Ascending aorta (tissue), 2 donors: Measurements from ENCODE around the gene IDUA. TPM values are rescaled to one million over a fixed set of nuclear protein-coding genes. Genes with fewer than 3 reads are reported as not detected.

Experiments used
- DNase-seq, 2 donors: peaks; one replicate each; pipeline ENCODE4 v3.0.0-alpha.2; 2019; ENCODE audit warnings: low spot score in 2 of 2
- H3K27ac ChIP-seq, 2 donors: fragments of 200-600 bp; sonication (generic); one replicate each; pipeline ENCODE4 v1.5.1; 2016 to 2017; ENCODE audit warnings: mild to moderate bottlenecking in 1 of 2
- H3K27me3 ChIP-seq: fragments of 200-600 bp; sonication (generic); one replicate; pipeline ENCODE4 v1.5.1; 2017
- H3K36me3 ChIP-seq, 2 donors: fragments of 200-600 bp; sonication (generic); one replicate each; pipeline ENCODE4 v1.5.1; 2016
- H3K4me1 ChIP-seq, 2 donors: fragments of 200-600 bp; sonication (generic); one replicate each; pipeline ENCODE4 v1.5.1; 2016 to 2017; ENCODE audit warnings: mild to moderate bottlenecking in 1 of 2
- H3K4me3 ChIP-seq, 2 donors: fragments of 200-600 bp; sonication (generic); one replicate each; pipeline ENCODE4 v1.5.1; 2016 to 2017; ENCODE audit warnings: mild to moderate bottlenecking in 1 of 2
- H3K9me3 ChIP-seq, 2 donors: fragments of 200-600 bp; sonication (generic); one replicate each; pipeline ENCODE4 v1.5.1; 2016
- CTCF ChIP-seq, 3 experiments: fragments of 200-600 bp in 2 of 3; fragments of 450-650 bp in 1 of 3; sonication (generic) in 2 of 3; IDR thresholded peaks; one replicate each; pipeline ENCODE4 v1.5.1; 2016 to 2019; ENCODE audit warnings: antibody characterized with exemption in 3 of 3, mild to moderate bottlenecking in 1 of 3, moderate library complexity in 1 of 3
- intact Hi-C: fragments of 100-400 bp; cut with DNase I; formaldehyde crosslinking; loops from one replicate; pipeline ENCODE4 v1.15.1; 2023
- total RNA-seq: library from RNA; depleted of rRNA; stranded (reverse); fragments of >200 nt; gene quantifications from one replicate; pipeline ENCODE4 v1.1.0, GENCODE V29; 2016

The IDUA gene
- total RNA-seq, 1 donor from 2014 or later, result 118 TPM

- Histone ChIP-seq H3K4me3 (no peak overlapping the region), H3K27ac (no peak overlapping the region), H3K36me3 (peaks cover 14 to 33% of the 10 kb centered on the region in 2 donors), H3K9me3 (no peaks in the 10 kb centered on the region), H3K27me3 (no peaks in the 10 kb centered on the region), H3K4me1 (no peaks in the 10 kb centered on the region)
- DNase-seq, result no peak
- intact Hi-C loops, result no loop called here
- TF ChIP-seq CTCF (IDR thresholded peaks at IDR 0.05), result no peak
These were observed 35.4 kb downstream of the IDUA start for GRCh38 chr4:1022051-1022738.

DNA sequence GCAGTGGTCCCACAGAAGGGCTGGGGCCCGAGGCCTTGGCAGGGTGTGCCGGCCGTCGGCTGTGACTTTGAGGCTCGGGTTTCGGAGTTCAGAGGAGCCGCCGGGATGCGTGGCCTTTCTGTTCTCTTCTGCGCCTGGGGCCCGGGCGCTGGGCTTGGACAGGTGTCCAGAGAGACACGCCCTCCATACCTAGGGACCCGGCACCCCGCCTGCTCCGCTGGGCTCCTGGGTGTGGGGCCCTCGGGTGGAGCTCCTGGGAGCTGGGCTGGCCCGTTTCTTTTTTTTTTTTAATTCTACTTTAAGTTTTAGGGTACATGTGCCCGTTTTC lies 35.9 kb downstream of the IDUA start:
- Histone ChIP-seq H3K4me1 (no peaks in the 10 kb centered on the region), H3K27me3 (no peaks in the 10 kb centered on the region), H3K27ac (no peak overlapping the region), H3K36me3 (peaks cover 14 to 33% of the 10 kb centered on the region in 2 donors), H3K4me3 (no peak overlapping the region), H3K9me3 (no peaks in the 10 kb centered on the region)
- DNase-seq, result no peak
- TF ChIP-seq CTCF (IDR thresholded peaks at IDR 0.05), result no peak
- intact Hi-C loops, result no loop called here

DNA sequence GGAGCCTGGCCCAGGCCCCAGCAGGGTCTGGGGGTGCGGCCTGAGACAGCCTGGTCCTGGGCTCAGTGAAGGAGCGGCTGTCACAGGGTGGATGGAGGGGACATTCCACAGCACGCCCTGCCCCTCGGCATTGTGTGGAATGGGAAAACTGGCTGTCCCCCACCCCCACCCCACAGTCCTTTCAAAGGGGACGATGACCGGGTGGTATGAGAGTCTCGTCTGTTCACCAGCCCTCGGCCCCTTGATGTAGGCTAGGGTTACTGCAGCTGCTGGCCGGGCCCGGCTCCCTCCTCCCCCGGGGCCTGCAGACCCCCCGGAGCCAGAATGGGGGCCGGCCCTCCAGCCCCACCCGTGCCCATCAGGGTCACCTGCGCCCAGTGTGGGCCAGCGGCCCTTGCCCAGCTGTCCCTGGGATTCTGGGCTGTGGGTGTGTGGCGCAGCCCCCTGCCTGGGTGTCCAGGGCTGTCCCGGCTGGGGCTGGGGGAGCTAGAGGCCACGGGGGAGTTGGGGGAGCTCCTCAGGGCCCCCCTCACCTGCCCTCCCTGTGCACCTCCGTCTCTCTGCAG lies 36.3 kb downstream of the IDUA start:
- H3K27ac ChIP-seq, result no peak overlapping the region

GRCh38 chr4:1023895-1024740 lies 37.3 kb downstream of the IDUA start:
- H3K4me1 ChIP-seq, result no peaks in the 10 kb centered on the region
- intact Hi-C loops, result no loop called here
- H3K27ac ChIP-seq, result no peak overlapping the region
- no peaks in the 10 kb centered on the region for H3K27me3 ChIP-seq
- H3K9me3 ChIP-seq, result no peaks in the 10 kb centered on the region
- H3K36me3 ChIP-seq, result peaks cover 14 to 33% of the 10 kb centered on the region in 2 donors
- no peak for TF ChIP-seq CTCF (IDR thresholded peaks at IDR 0.05)
- no peak overlapping the region for H3K4me3 ChIP-seq
- no peak for DNase-seq

More for the DNA sequence above, 36.3 kb downstream of the IDUA start:
- Histone ChIP-seq H3K36me3 (peaks cover 14 to 33% of the 10 kb centered on the region in 2 donors), H3K9me3 (no peaks in the 10 kb centered on the region), H3K4me1 (no peaks in the 10 kb centered on the region), H3K27me3 (no peaks in the 10 kb centered on the region), H3K4me3 (no peak overlapping the region)
- no peak for DNase-seq
- TF ChIP-seq CTCF (IDR thresholded peaks at IDR 0.05), result no peak
- intact Hi-C loops, result no loop called here

DNA sequence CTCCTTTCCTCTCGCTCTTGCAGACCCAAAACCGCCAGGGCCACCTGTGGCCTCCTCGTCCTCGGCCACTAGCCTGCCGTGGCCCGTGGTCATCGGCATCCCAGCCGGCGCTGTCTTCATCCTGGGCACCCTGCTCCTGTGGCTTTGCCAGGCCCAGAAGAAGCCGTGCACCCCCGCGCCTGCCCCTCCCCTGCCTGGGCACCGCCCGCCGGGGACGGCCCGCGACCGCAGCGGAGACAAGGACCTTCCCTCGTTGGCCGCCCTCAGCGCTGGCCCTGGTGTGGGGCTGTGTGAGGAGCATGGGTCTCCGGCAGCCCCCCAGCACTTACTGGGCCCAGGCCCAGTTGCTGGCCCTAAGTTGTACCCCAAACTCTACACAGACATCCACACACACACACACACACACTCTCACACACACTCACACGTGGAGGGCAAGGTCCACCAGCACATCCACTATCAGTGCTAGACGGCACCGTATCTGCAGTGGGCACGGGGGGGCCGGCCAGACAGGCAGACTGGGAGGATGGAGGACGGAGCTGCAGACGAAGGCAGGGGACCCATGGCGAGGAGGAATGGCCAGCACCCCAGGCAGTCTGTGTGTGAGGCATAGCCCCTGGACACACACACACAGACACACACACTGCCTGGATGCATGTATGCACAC lies 38.2 kb downstream of the IDUA start:
- peaks cover 14 to 33% of the 10 kb centered on the region in 2 donors for H3K36me3 ChIP-seq
- H3K27me3 ChIP-seq, result no peaks in the 10 kb centered on the region
- no peak for DNase-seq
- intact Hi-C loops, result no loop called here
- no peaks in the 10 kb centered on the region for H3K9me3 ChIP-seq
- no peak overlapping the region for H3K27ac ChIP-seq
- no peaks in the 10 kb centered on the region for H3K4me1 ChIP-seq
- TF ChIP-seq CTCF (IDR thresholded peaks at IDR 0.05), result no peak
- no peak overlapping the region for H3K4me3 ChIP-seq
